Right cardiac atrium (tissue), 5 donors: ENCODE data around the gene C4orf46. TPM values are rescaled to one million over a fixed set of nuclear protein-coding genes. Genes with fewer than 3 reads are reported as not detected.
A peak's percentile ranks its signal among the peaks of the same experiment; 100 is the strongest.
"Not testable (repeated sequence)": the region's sequence is repeated elsewhere in the genome, so short reads cannot be mapped to it uniquely, and the experiment has no call there.

ENCODE experiments used
- ATAC-seq, 2 donors: fragments of 200-7000 bp; cut with Tn5 transposase; one replicate each; pipeline versions ENCODE4 v1.8.0 to v1.9.1; 2020; ENCODE audit warnings: moderate library complexity in 2 of 2, mild to moderate bottlenecking in 1 of 2
- DNase-seq, 3 donors: peaks; one replicate each; pipeline ENCODE4 v3.0.0-alpha.2; 2020
- H3K27ac ChIP-seq: one replicate; pipeline ENCODE4 v1.5.1; 2013; ENCODE audit warnings: mild to moderate bottlenecking, low read length, control low read depth, moderate library complexity
- H3K27me3 ChIP-seq: one replicate; pipeline ENCODE4 v1.6.1; 2013; ENCODE audit not compliant: control insufficient read depth, insufficient read depth
- H3K4me1 ChIP-seq: one replicate; pipeline ENCODE4 v1.6.1; 2013; ENCODE audit warnings: low read length; ENCODE audit not compliant: control insufficient read depth, insufficient read depth
- H3K4me3 ChIP-seq: one replicate; pipeline ENCODE4 v1.5.1; 2013; ENCODE audit warnings: low read length, control low read depth
- H3K9me3 ChIP-seq: one replicate; pipeline ENCODE4 v1.6.1; 2013; ENCODE audit warnings: low read length; ENCODE audit not compliant: control insufficient read depth
- WGBS: extraction: QIAGEN DNeasy Blood & Tissue Kit; methylation state at CpG from one replicate; pipeline ENCODE4 v1.1.7; 2013; 5-methylcytosine and 5-hydroxymethylcytosine counted together
- intact Hi-C, 4 donors: fragments of 100-400 bp; cut with DNase I; formaldehyde crosslinking; loops; one replicate each; pipeline versions ENCODE4 v1.11.0 to v1.14.0; 2022 to 2023
- polyA plus RNA-seq: library from polyadenylated mRNA; stranded (reverse); fragments of 200-250 nt; gene quantifications from one replicate; pipeline ENCODE4 v1.2.3, GENCODE V29; 2013
- total RNA-seq, 4 donors: library from RNA; stranded (reverse); fragmentation: NEBNext Ultra II Directional; extraction: Animal tissue kit (Norgen Biotek cat#: 25700); gene quantifications; one replicate each; pipeline ENCODE4 v1.2.1, GENCODE V29; 2021
- donor health status: healthy with polysubstance abuse.
- donor health status: DM: no; HTN: yes; CAD: no.
- donor health status: DM: no; HTN: no; CAD: no.
- donor health status: DM: no; HTN: yes; CAD: no; lungs with severe emphysema.
- donor health status: DM: yes; HTN: yes; CAD: no.

C4orf46 gene
- total and polyA plus RNA-seq, 5 donors, result 2.6 to 4.2 (median 3.7) TPM

- DNase-seq (peak; percentile 100), ATAC-seq (peak; percentile 96 to 98)
- H3K4me1 ChIP-seq, result peaks cover 7% of the 10 kb centered on the region
- WGBS, result under 1% methylated on average over 60 of the region's 60 CpGs
- intact Hi-C loops, result no loop called here
- H3K4me3 ChIP-seq, result peak within 1 kb of the TSS; percentile 85
- H3K9me3 ChIP-seq, result no peaks in the 10 kb centered on the region
- H3K27me3 ChIP-seq, result no peaks in the 10 kb centered on the region
- peak within 1 kb of the TSS; percentile 99 for H3K27ac ChIP-seq
Observed at GRCh38 chr4:158671915-158672806, 474 bp upstream of the C4orf46 start, which contains the start of gene ETFDH. TSS of gene ETFDH (plus strand) at chr4:158672296. CDS start at chr4:158672457, 161 bp downstream.

- ATAC-seq (peak; percentile 49 to 63), DNase-seq (peak; percentile 81 to 86 (median 85))
- Histone ChIP-seq H3K27me3 (no peaks in the 10 kb centered on the region), H3K4me1 (peaks cover 5% of the 10 kb centered on the region), H3K9me3 (no peaks in the 10 kb centered on the region), H3K27ac (peak overlapping the region; percentile 99), H3K4me3 (peak overlapping the region; percentile 85)
- intact Hi-C loops, result no loop called here
- WGBS, result under 1% methylated on average over 35 of the region's 35 CpGs
Observed at GRCh38 chr4:158670975-158671664, 567 bp downstream of the C4orf46 start.

GRCh38 chr4:158669310-158669709, 2.4 kb downstream of the C4orf46 start:
- Histone ChIP-seq H3K9me3 (no peaks in the 10 kb centered on the region), H3K27ac (no peak overlapping the region), H3K4me1 (no peaks in the 10 kb centered on the region), H3K27me3 (no peaks in the 10 kb centered on the region), H3K4me3 (no peak overlapping the region)
- intact Hi-C loops, result no loop called here
- DNase-seq, result no peak
- ATAC-seq, result no peak
- 89% methylated on average over 7 of the region's 7 CpGs for WGBS

- WGBS, result 83% methylated on average over 3 of the region's 3 CpGs
- Histone ChIP-seq H3K9me3 (no peaks in the 10 kb centered on the region), H3K27me3 (no peaks in the 10 kb centered on the region), H3K27ac (no peak overlapping the region), H3K4me3 (no peak overlapping the region), H3K4me1 (no peaks in the 10 kb centered on the region)
- intact Hi-C loops, result no loop called here
- DNase-seq (no peak), ATAC-seq (no peak)
Observed at GRCh38 chr4:158667651-158668198, 4.0 kb downstream of the C4orf46 start.

- Histone ChIP-seq H3K9me3 (no peaks in the 10 kb centered on the region), H3K27me3 (no peaks in the 10 kb centered on the region), H3K4me1 (no peaks in the 10 kb centered on the region), H3K27ac (no peak overlapping the region), H3K4me3 (no peak overlapping the region)
- DNase-seq, result no peak
- intact Hi-C loops, result no loop called here
- 95% methylated on average over 2 of the region's 2 CpGs for WGBS
- no peak for ATAC-seq
Observed at GRCh38 chr4:158666892-158667291, 4.8 kb downstream of the C4orf46 start.

GRCh38 chr4:158664806-158665205, 6.9 kb downstream of the C4orf46 start:
- intact Hi-C loops, result no loop called here
- ATAC-seq, result no peak
- Histone ChIP-seq H3K4me1 (no peaks in the 10 kb centered on the region), H3K27ac (no peak overlapping the region), H3K4me3 (no peak overlapping the region), H3K9me3 (no peaks in the 10 kb centered on the region), H3K27me3 (no peaks in the 10 kb centered on the region)
- peak in 1 of 3 donors; percentile 28 for DNase-seq
- WGBS, result 98% methylated on average over 18 of the region's 18 CpGs

GRCh38 chr4:158663707-158664625, 7.7 kb downstream of the C4orf46 start:
- DNase-seq, H3K27ac ChIP-seq, H3K9me3 ChIP-seq, H3K27me3 ChIP-seq, H3K4me3 ChIP-seq, intact Hi-C loops, H3K4me1 ChIP-seq, ATAC-seq: not testable (repeated sequence)
- 71% methylated on average over 8 of the region's 8 CpGs for WGBS

- WGBS, result 61% methylated on average over 4 of the region's 4 CpGs
- H3K27me3 ChIP-seq, H3K4me1 ChIP-seq, H3K4me3 ChIP-seq, H3K9me3 ChIP-seq, DNase-seq, H3K27ac ChIP-seq, intact Hi-C loops, ATAC-seq: not testable (repeated sequence)
Observed at GRCh38 chr4:158663255-158663654, 8.4 kb downstream of the C4orf46 start.

GRCh38 chr4:158657291-158657690, 14.4 kb downstream of the C4orf46 start:
- H3K27ac ChIP-seq, result no peak overlapping the region
- ATAC-seq, result no peak
- WGBS, result 91% methylated on average over 11 of the region's 11 CpGs
- no peak overlapping the region for H3K4me3 ChIP-seq
- H3K4me1 ChIP-seq, result no peaks in the 10 kb centered on the region
- H3K9me3 ChIP-seq, result no peaks in the 10 kb centered on the region
- no peaks in the 10 kb centered on the region for H3K27me3 ChIP-seq
- DNase-seq, result peak in 1 of 3 donors; percentile 20
- intact Hi-C loops, result no loop called here

GRCh38 chr4:158656439-158656838, 15.2 kb downstream of the C4orf46 start:
- DNase-seq (no peak), ATAC-seq (no peak)
- Histone ChIP-seq H3K9me3 (no peaks in the 10 kb centered on the region), H3K27ac (no peak overlapping the region), H3K4me3 (no peak overlapping the region), H3K4me1 (no peaks in the 10 kb centered on the region), H3K27me3 (no peaks in the 10 kb centered on the region)
- intact Hi-C loops, result no loop called here
- WGBS, result 90% methylated on average over 1 of the region's 1 CpG
